Naive thymus-derived CD4-positive, alpha-beta T cell (primary cell): Measurements from ENCODE around the gene THEMIS2. TPM values are rescaled to one million over a fixed set of nuclear protein-coding genes. Genes with fewer than 3 reads are reported as not detected.

ENCODE experiments used
- ATAC-seq: fragments of 150-1000 bp; cut with Tn5 transposase; 2 replicates; pipeline ENCODE4 v1.10.0; 2021; ENCODE audit warnings: mild to moderate bottlenecking, moderate library complexity
- CTCF ChIA-PET: fragments of 350-600 bp; sonication (Branson Sonifier 250); formaldehyde crosslinking; loops from one replicate; lab custom pipeline; 2021; ENCODE audit warnings: antibody characterized with exemption; lab: Charles Lee
- POLR2A ChIA-PET: fragments of 350-600 bp; sonication (Branson Sonifier 250); formaldehyde crosslinking; loops from one replicate; lab custom pipeline; 2021; ENCODE audit warnings: antibody characterized with exemption, inconsistent platforms; lab: Charles Lee
- DNase-seq, 9 donors: peaks; one replicate each; pipeline versions ENCODE4 v3.0.0 to v3.0.0-alpha.2; 2020 to 2022; ENCODE audit warnings: mixed read lengths in 1 of 9
- H3K27ac ChIP-seq: one replicate; pipeline ENCODE4 v1.7.0; 2013; ENCODE audit warnings: mild to moderate bottlenecking, low read depth, low read length, moderate library complexity
- H3K27me3 ChIP-seq, 2 donors: one replicate each; pipeline ENCODE4 v1.7.0; 2013; ENCODE audit warnings: low read length in 2 of 2, mild to moderate bottlenecking in 2 of 2, moderate library complexity in 2 of 2; ENCODE audit not compliant: control insufficient read depth in 2 of 2, insufficient read depth in 2 of 2
- H3K36me3 ChIP-seq, 3 experiments: 1 replicate in 2 of 3; 2 replicates in 1 of 3; pipeline ENCODE4 v1.7.0; 2013; ENCODE audit warnings: low read length in 3 of 3, mild to moderate bottlenecking in 3 of 3, moderate library complexity in 1 of 3; ENCODE audit not compliant: insufficient read depth in 3 of 3, control insufficient read depth in 2 of 3
- H3K4me1 ChIP-seq, 2 donors: one replicate each; pipeline ENCODE4 v1.7.0; 2013; ENCODE audit warnings: low read length in 2 of 2, mild to moderate bottlenecking in 2 of 2, moderate library complexity in 1 of 2; ENCODE audit not compliant: control insufficient read depth in 2 of 2, insufficient read depth in 2 of 2
- H3K4me3 ChIP-seq: 2 replicates; pipeline ENCODE4 v1.7.0; 2013; ENCODE audit warnings: mild to moderate bottlenecking, low read length
- H3K9me3 ChIP-seq, 3 experiments: 1 replicate in 2 of 3; 2 replicates in 1 of 3; pipeline ENCODE4 v1.7.0; 2013; ENCODE audit warnings: low read length in 3 of 3; ENCODE audit not compliant: control insufficient read depth in 2 of 3
- H3K27ac Mint-ChIP-seq, 9 donors: one replicate each; pipeline ENCODE4 v1.8.0; 2020 to 2022; ENCODE audit warnings: mixed read lengths in 9 of 9, mild to moderate bottlenecking in 8 of 9, moderate library complexity in 5 of 9, inconsistent platforms in 2 of 9
- H3K27me3 Mint-ChIP-seq, 5 donors: one replicate each; pipeline ENCODE4 v1.8.0; 2021 to 2022; ENCODE audit warnings: mixed read lengths in 5 of 5, mild to moderate bottlenecking in 1 of 5
- H3K36me3 Mint-ChIP-seq, 5 donors: one replicate each; pipeline ENCODE4 v1.8.0; 2020 to 2022; ENCODE audit warnings: mixed read lengths in 5 of 5, mild to moderate bottlenecking in 3 of 5, inconsistent platforms in 1 of 5
- H3K4me1 Mint-ChIP-seq, 7 donors: one replicate each; pipeline ENCODE4 v1.8.0; 2020 to 2022; ENCODE audit warnings: mixed read lengths in 7 of 7, mild to moderate bottlenecking in 3 of 7, inconsistent platforms in 1 of 7
- H3K4me3 Mint-ChIP-seq, 10 donors: one replicate each; pipeline ENCODE4 v1.8.0; 2020 to 2022; ENCODE audit warnings: mild to moderate bottlenecking in 10 of 10, mixed read lengths in 10 of 10, moderate library complexity in 6 of 10, inconsistent platforms in 2 of 10
- H3K9me3 Mint-ChIP-seq, 11 donors: one replicate each; pipeline ENCODE4 v1.8.0; 2020 to 2022; ENCODE audit warnings: mixed read lengths in 11 of 11, mild to moderate bottlenecking in 4 of 11, inconsistent platforms in 1 of 11, moderate library complexity in 1 of 11
- intact Hi-C, 2 donors: fragments of 100-400 bp; cut with micrococcal nuclease; formaldehyde crosslinking; loops; one replicate each; pipeline ENCODE4 v1.15.1; 2023
- polyA plus RNA-seq, 2 donors: library from polyadenylated mRNA; unstranded; fragments of 300-500 nt; fragmentation: Illumina TruSeq; gene quantifications; one replicate each; pipeline ENCODE4 v1.2.3, GENCODE V29; 2021
- total RNA-seq, 6 experiments: library from RNA in 5 of 6; stranded (reverse) in 5 of 6; gene quantifications; 1 replicate in 5 of 6; 2 replicates in 1 of 6; pipeline ENCODE4 v1.2.3 and lab custom pipeline; 2021 to 2026

The THEMIS2 gene
- total and polyA plus RNA-seq, 7 experiments from 2014 or later: 24.8 to 234 (median 72.3) TPM

GRCh38 chr1:27885621-27886352 is 13.4 kb downstream of the THEMIS2 start:
- Histone ChIP-seq H3K4me3 (no peak overlapping the region), H3K27ac (peak overlapping the region; percentile 66), H3K27me3 (no peaks in the 10 kb centered on the region), H3K36me3 (peaks cover 0 to 61% (median 7%) of the 10 kb centered on the region in 3 experiments), H3K4me1 (peaks cover 29 to 34% of the 10 kb centered on the region in 2 donors), H3K9me3 (no peaks in the 10 kb centered on the region)
- H3K27ac Mint-ChIP-seq: peak overlapping the region in 8 of 9 donors; percentile 46 to 94 (median 90)
- no peak for DNase-seq
- CTCF ChIA-PET: no interaction called here
- POLR2A ChIA-PET: interaction anchor here (0.8 to 3.3 kb wide), 3 partner anchors 11 to 17 kb away, joined by 4 to 36 read pairs (median 7); partner anchors contain the start of gene THEMIS2
- H3K36me3 Mint-ChIP-seq: peaks cover 5 to 71% (median 44%) of the 10 kb centered on the region in 5 donors
- H3K9me3 Mint-ChIP-seq: no peaks in the 10 kb centered on the region
- H3K27me3 Mint-ChIP-seq: no peaks in the 10 kb centered on the region
- intact Hi-C loops: loop anchor here in 1 of 2 donors (2.0 kb wide), 1 partner anchor 27 kb away; no protein-coding TSS in a partner anchor
- H3K4me1 Mint-ChIP-seq: peaks cover 35 to 86% (median 69%) of the 10 kb centered on the region in 7 donors
- peak; percentile 52 for ATAC-seq
- peak overlapping the region in 5 of 10 donors; percentile 29 to 82 (median 45) for H3K4me3 Mint-ChIP-seq

- Mint-ChIP-seq H3K27me3 (no peaks in the 10 kb centered on the region), H3K27ac (peak overlapping the region in 7 of 9 donors; percentile 87 to 94 (median 92)), H3K9me3 (no peaks in the 10 kb centered on the region), H3K36me3 (peaks cover 5 to 73% (median 46%) of the 10 kb centered on the region in 5 donors), H3K4me3 (peak overlapping the region in 7 of 10 donors; percentile 28 to 85 (median 50)), H3K4me1 (peaks cover 40 to 89% (median 73%) of the 10 kb centered on the region in 7 donors)
- DNase-seq (no peak), ATAC-seq (no peak)
- peak overlapping the region; percentile 23 for H3K4me3 ChIP-seq
- H3K36me3 ChIP-seq: peaks cover 2 to 62% (median 7%) of the 10 kb centered on the region in 3 experiments
- intact Hi-C loops: loop anchor here in 1 of 2 donors (2.0 kb wide), 1 partner anchor 28 kb away; no protein-coding TSS in a partner anchor
- CTCF ChIA-PET: interaction anchor here (0.8 to 1.1 kb wide), 2 partner anchors 17 to 29 kb away, joined by 3 read pairs; no protein-coding TSS in a partner anchor
- peaks cover 34 to 37% of the 10 kb centered on the region in 2 donors for H3K4me1 ChIP-seq
- POLR2A ChIA-PET: interaction anchor here (0.8 to 3.3 kb wide), 5 partner anchors 9 to 782 kb away, joined by 3 to 36 read pairs (median 4); partner anchors contain the start of genes GMEB1 and THEMIS2
- peak overlapping the region; percentile 66 for H3K27ac ChIP-seq
- H3K27me3 ChIP-seq: no peaks in the 10 kb centered on the region
- H3K9me3 ChIP-seq: no peaks in the 10 kb centered on the region
These were observed 14.0 kb downstream of the THEMIS2 start for GRCh38 chr1:27886353-27886679.

- Histone ChIP-seq H3K9me3 (no peaks in the 10 kb centered on the region), H3K36me3 (peaks cover 5 to 60% (median 7%) of the 10 kb centered on the region in 3 experiments), H3K4me3 (peak overlapping the region; percentile 23), H3K4me1 (peaks cover 37 to 39% of the 10 kb centered on the region in 2 donors), H3K27ac (peak overlapping the region; percentile 66), H3K27me3 (no peaks in the 10 kb centered on the region)
- DNase-seq (no peak), ATAC-seq (no peak)
- Mint-ChIP-seq H3K4me3 (peak overlapping the region; percentile 50 to 86 (median 74)), H3K9me3 (no peaks in the 10 kb centered on the region), H3K27ac (peak overlapping the region; percentile 83 to 95 (median 92)), H3K27me3 (no peaks in the 10 kb centered on the region), H3K4me1 (peaks cover 44 to 92% (median 77%) of the 10 kb centered on the region in 7 donors), H3K36me3 (peaks cover 5 to 71% (median 51%) of the 10 kb centered on the region in 5 donors)
- intact Hi-C loops: loop anchor here in 1 of 2 donors (1.0 to 2.0 kb wide), 2 partner anchors 14 to 28 kb away; partner anchors contain the start of gene THEMIS2
- ChIA-PET CTCF (interaction anchor here (0.8 to 1.1 kb wide), 2 partner anchors 17 to 30 kb away, joined by 3 read pairs; no protein-coding TSS in a partner anchor), POLR2A (interaction anchor here (0.8 to 3.3 kb wide), 8 partner anchors 10 to 782 kb away, joined by 3 to 36 read pairs (median 4); partner anchors contain the start of genes DNAJC8, GMEB1 and THEMIS2)
These were observed 14.4 kb downstream of the THEMIS2 start for GRCh38 chr1:27886744-27887143.

GRCh38 chr1:27887215-27888021 is 15.1 kb downstream of the THEMIS2 start:
- Mint-ChIP-seq H3K4me1 (peaks cover 48 to 96% (median 83%) of the 10 kb centered on the region in 7 donors), H3K27ac (peak overlapping the region; percentile 83 to 95 (median 92)), H3K9me3 (no peaks in the 10 kb centered on the region), H3K4me3 (peak overlapping the region; percentile 50 to 86 (median 74)), H3K36me3 (peaks cover 5 to 73% (median 55%) of the 10 kb centered on the region in 5 donors), H3K27me3 (no peaks in the 10 kb centered on the region)
- CTCF ChIA-PET: interaction anchor here (1.1 kb wide), 1 partner anchor 31 kb away, joined by 3 read pairs; no protein-coding TSS in a partner anchor
- Histone ChIP-seq H3K36me3 (peaks cover 5 to 60% (median 7%) of the 10 kb centered on the region in 3 experiments), H3K9me3 (no peaks in the 10 kb centered on the region), H3K27me3 (no peaks in the 10 kb centered on the region), H3K27ac (peak overlapping the region; percentile 66), H3K4me1 (peaks cover 42 to 45% of the 10 kb centered on the region in 2 donors), H3K4me3 (peak overlapping the region; percentile 23)
- ATAC-seq (peak; percentile 58), DNase-seq (peak in 7 of 9 donors; percentile 38 to 70 (median 47))
- intact Hi-C loops: loop anchor here in 1 of 2 donors (1.0 to 2.0 kb wide), 2 partner anchors 15 to 29 kb away; partner anchors contain the start of gene THEMIS2
- POLR2A ChIA-PET: interaction anchor here (0.6 to 3.3 kb wide), 11 partner anchors 8 to 781 kb away, joined by 3 to 36 read pairs (median 3); partner anchors contain the start of genes DNAJC8, GMEB1, SMPDL3B and THEMIS2

GRCh38 chr1:27889506-27889905 is 17.2 kb downstream of the THEMIS2 start:
- Histone ChIP-seq H3K27me3 (no peaks in the 10 kb centered on the region), H3K9me3 (no peaks in the 10 kb centered on the region), H3K36me3 (peaks cover 7 to 60% (median 25%) of the 10 kb centered on the region in 3 experiments), H3K27ac (peak overlapping the region; percentile 36), H3K4me3 (no peak overlapping the region), H3K4me1 (peaks cover 37 to 45% of the 10 kb centered on the region in 2 donors)
- intact Hi-C loops: no loop called here
- Mint-ChIP-seq H3K27me3 (no peaks in the 10 kb centered on the region), H3K27ac (peak overlapping the region; percentile 48 to 94 (median 72)), H3K4me3 (peak overlapping the region in 4 of 10 donors; percentile 16 to 57 (median 32)), H3K36me3 (peaks cover 0 to 67% (median 45%) of the 10 kb centered on the region in 5 donors), H3K4me1 (peaks cover 35 to 87% (median 82%) of the 10 kb centered on the region in 7 donors), H3K9me3 (no peaks in the 10 kb centered on the region)
- ChIA-PET CTCF (no interaction called here), POLR2A (no interaction called here)
- DNase-seq (no peak), ATAC-seq (no peak)
